Ovary (tissue), 9 donors: ENCODE results near the gene ACER3. TPM values are rescaled to one million over a fixed set of nuclear protein-coding genes. Genes with fewer than 3 reads are reported as not detected.

ENCODE experiments used
- DNase-seq, 5 donors: peaks; one replicate each; pipeline ENCODE4 v3.0.0-alpha.2; 2019 to 2020
- H3K27ac ChIP-seq, 2 donors: fragments of 200-600 bp; one replicate each; pipeline versions ENCODE4 v1.5.1 to v1.8.0; 2019 to 2022
- H3K27me3 ChIP-seq: fragments of 200-600 bp; one replicate; pipeline ENCODE4 v1.8.0; 2022
- H3K36me3 ChIP-seq: fragments of 200-600 bp; sonication (generic); one replicate; pipeline ENCODE4 v1.5.1; 2019
- H3K4me1 ChIP-seq: one replicate; pipeline ENCODE4 v1.8.1; 2013; ENCODE audit warnings: mild to moderate bottlenecking, moderate library complexity; ENCODE audit not compliant: insufficient read depth
- H3K4me3 ChIP-seq: fragments of 200-600 bp; sonication (generic); one replicate; pipeline ENCODE4 v1.5.1; 2017
- H3K9me3 ChIP-seq, 2 donors: fragments of 200-600 bp in 1 of 2; sonication (generic) in 1 of 2; one replicate each; pipeline versions ENCODE4 v1.5.1 to v1.8.1; 2013 to 2019; ENCODE audit warnings: mild to moderate bottlenecking in 1 of 2, moderate library complexity in 1 of 2
- EP300 ChIP-seq: sonication (generic); formaldehyde crosslinking; IDR thresholded peaks from one replicate; pipeline ENCODE4 v1.6.1; 2017; ENCODE audit warnings: antibody characterized with exemption
- POLR2A ChIP-seq: fragments of 450-650 bp; IDR thresholded peaks from one replicate; pipeline ENCODE4 v1.6.1; 2017; ENCODE audit warnings: antibody characterized with exemption, mild to moderate bottlenecking, moderate library complexity
- WGBS, 3 donors: extraction: QIAGEN DNeasy Blood & Tissue Kit in 1 of 3; methylation state at CpG; one replicate each; pipeline versions ENCODE4 v1.1.5 to v1.1.7; 2013 to 2017; 5-methylcytosine and 5-hydroxymethylcytosine counted together
- intact Hi-C, 4 donors: fragments of 100-400 bp; cut with DNase I; formaldehyde crosslinking; loops; one replicate each; pipeline versions ENCODE4 v1.11.0 to v1.15.1; 2022 to 2023
- polyA plus RNA-seq, 2 donors: library from polyadenylated mRNA; stranded (reverse); fragments of 200-250 nt in 1 of 2; fragments of 350-450 nt in 1 of 2; fragmentation: Illumina TruSeq in 1 of 2; extraction: RNeasy Lipid Tissue Mini Kit (QIAGEN cat#74804) in 1 of 2; gene quantifications; one replicate each; pipeline ENCODE4 v1.2.3, GENCODE V29; 2013 to 2014
- total RNA-seq, 7 donors: library from RNA; depleted of rRNA in 2 of 7; stranded (reverse); fragments of >200 nt in 2 of 7; fragmentation: NEBNext Ultra II Directional in 3 of 7; extraction: Animal tissue kit (Norgen Biotek cat#: 25700) in 3 of 7; gene quantifications; one replicate each; pipeline versions ENCODE4 v1.1.0 to v1.2.4, GENCODE V29; 2016 to 2023
- TF ChIP-seq, protein P1 (sequence below), 3 donors: fragments of 450-650 bp in 2 of 3; fragments of 200-600 bp in 1 of 3; IDR thresholded peaks; one replicate each; pipeline versions ENCODE4 v1.5.1 to v1.8.0; 2016 to 2022; ENCODE audit warnings: antibody characterized with exemption in 3 of 3, mild to moderate bottlenecking in 1 of 3
- donor health status: DM: no; HTN: no; CAD: no; lungs with moderate emphysema.
- donor health status: DM: no; HTN: no; CAD: no.
- donor health status: Bipolar disorder and iron deficiency.
- donor health status: DM: yes; HTN: yes; CAD: no.
- donor health status: DM: no; HTN: no; CAD: no.
- donor health status: DM: yes; HTN: yes; CAD: no.

The ACER3 gene
- total and polyA plus RNA-seq, 9 donors: 2.4 to 20.7 (median 8.4) TPM

DNA sequence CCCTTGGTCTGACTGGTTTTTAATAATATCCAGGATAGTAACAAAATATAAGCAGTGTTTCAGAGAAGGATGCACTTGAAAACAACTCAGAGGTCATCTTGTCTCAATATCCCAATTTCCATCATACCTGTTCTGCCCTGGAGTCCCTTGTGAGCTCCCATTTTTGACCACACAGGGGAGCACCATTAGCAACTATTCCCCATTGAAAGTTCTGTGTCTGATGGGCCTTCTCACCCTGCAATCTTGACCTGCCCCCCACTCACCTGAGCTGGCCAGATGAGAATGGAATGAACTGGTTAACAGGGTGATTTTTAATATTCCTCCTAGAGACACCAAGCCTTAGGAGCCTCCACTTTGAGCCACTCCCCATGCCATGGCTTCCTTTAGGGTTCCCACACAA is 202.2 kb downstream of the ACER3 start:
- Histone ChIP-seq H3K36me3 (no peaks in the 10 kb centered on the region), H3K4me3 (no peak overlapping the region), H3K4me1 (no peaks in the 10 kb centered on the region), H3K9me3 (no peaks in the 10 kb centered on the region), H3K27ac (no peak overlapping the region), H3K27me3 (no peaks in the 10 kb centered on the region)
- TF ChIP-seq EP300: no peak
- TF ChIP-seq, protein P1, sequence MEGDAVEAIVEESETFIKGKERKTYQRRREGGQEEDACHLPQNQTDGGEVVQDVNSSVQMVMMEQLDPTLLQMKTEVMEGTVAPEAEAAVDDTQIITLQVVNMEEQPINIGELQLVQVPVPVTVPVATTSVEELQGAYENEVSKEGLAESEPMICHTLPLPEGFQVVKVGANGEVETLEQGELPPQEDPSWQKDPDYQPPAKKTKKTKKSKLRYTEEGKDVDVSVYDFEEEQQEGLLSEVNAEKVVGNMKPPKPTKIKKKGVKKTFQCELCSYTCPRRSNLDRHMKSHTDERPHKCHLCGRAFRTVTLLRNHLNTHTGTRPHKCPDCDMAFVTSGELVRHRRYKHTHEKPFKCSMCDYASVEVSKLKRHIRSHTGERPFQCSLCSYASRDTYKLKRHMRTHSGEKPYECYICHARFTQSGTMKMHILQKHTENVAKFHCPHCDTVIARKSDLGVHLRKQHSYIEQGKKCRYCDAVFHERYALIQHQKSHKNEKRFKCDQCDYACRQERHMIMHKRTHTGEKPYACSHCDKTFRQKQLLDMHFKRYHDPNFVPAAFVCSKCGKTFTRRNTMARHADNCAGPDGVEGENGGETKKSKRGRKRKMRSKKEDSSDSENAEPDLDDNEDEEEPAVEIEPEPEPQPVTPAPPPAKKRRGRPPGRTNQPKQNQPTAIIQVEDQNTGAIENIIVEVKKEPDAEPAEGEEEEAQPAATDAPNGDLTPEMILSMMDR (IDR thresholded peaks at IDR 0.05): no peak
- no peak for TF ChIP-seq POLR2A
- intact Hi-C loops: no loop called here
- DNase-seq: no peak

DNA sequence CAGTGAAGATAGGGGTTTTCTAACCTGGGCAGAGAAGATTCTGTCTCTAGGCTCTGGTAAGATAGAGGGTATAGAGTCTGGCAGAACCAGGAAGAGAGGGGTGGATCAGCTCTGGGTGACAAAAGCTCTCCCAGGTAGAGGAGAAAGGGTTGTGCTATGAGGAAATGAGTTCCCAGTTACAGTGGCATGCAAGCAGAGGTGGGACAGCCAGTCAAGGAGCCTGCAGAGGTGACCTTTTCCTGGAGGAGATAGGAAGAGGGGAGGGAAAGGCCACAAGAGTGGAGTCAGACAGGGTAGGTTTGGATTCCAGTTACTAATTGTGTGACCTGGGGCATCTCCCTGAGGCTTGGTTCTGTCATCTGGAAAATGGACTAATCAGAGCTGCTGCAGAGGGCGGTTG is 202.7 kb downstream of the ACER3 start:
- H3K4me1 ChIP-seq: peaks cover 2% of the 10 kb centered on the region
- H3K36me3 ChIP-seq: no peaks in the 10 kb centered on the region
- no peaks in the 10 kb centered on the region for H3K9me3 ChIP-seq
- H3K27me3 ChIP-seq: no peaks in the 10 kb centered on the region
- no peak overlapping the region for H3K27ac ChIP-seq
- WGBS, 3 donors: 94 to 96% (median 95%) methylated on average over 1 of the region's 1 CpG
- DNase-seq: no peak
- no peak overlapping the region for H3K4me3 ChIP-seq
- TF ChIP-seq EP300: no peak
- TF ChIP-seq, protein P1 (IDR thresholded peaks at IDR 0.05): no peak
- no peak for TF ChIP-seq POLR2A
- intact Hi-C loops: no loop called here

DNA sequence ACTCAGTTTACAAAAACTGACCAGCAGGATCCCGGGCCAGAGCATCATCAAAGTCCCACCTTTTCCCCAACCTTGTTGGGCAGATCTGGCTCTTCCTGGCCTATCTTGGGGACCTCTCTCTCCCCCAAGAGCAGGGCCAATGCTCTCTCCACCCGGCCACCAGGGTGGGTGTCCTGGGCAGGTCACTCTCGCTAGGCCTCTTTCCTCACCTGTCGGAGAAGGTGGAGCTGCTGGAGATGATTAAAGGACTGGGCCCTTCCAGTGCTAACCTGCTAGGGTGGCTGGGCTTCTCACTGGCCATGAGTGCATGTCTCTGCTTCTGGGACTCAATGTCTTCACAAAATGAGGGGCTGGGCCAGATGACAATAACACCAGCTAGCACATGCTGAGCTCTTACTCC is 203.1 kb downstream of the ACER3 start:
- Histone ChIP-seq H3K27me3 (no peaks in the 10 kb centered on the region), H3K4me1 (peaks cover 2% of the 10 kb centered on the region), H3K9me3 (no peaks in the 10 kb centered on the region), H3K27ac (no peak overlapping the region), H3K36me3 (no peaks in the 10 kb centered on the region), H3K4me3 (no peak overlapping the region)
- TF ChIP-seq EP300 (no peak), POLR2A (no peak)
- TF ChIP-seq, protein P1 (IDR thresholded peaks at IDR 0.05): no peak
- 90 to 96% (median 92%) methylated on average over 4 of the region's 4 CpGs for WGBS, 3 donors
- DNase-seq: peak in 1 of 5 donors; percentile 12
- intact Hi-C loops: no loop called here

DNA sequence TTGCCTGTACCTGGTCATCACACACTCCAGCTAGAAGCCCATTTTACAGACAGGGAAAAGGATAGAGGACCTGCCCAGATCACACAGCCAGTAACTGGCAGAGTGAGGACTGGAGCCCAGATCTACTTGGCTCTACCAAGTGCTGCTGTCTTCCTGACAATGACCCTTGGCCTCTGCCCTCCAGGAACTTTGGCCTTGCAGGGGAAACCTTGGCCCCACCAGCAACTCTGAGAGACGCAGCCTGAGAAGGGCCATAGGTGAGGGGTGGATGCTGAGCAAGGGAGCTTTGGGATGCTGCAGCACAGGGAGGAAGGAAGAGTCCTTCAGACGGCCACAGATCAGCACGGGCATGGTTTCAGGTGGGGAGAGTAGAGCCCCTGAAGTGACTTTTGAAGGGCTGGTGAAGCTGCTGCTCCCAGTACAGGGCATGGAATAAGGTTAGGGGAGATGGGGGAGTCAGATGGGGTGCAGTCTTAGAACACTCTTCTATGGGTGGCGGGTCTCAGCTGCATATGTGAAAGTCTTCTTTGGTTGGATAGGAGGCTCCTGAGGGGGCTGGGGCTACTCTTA is 204.0 kb downstream of the ACER3 start:
- no peak overlapping the region for H3K4me3 ChIP-seq
- intact Hi-C loops: no loop called here
- peaks cover 2% of the 10 kb centered on the region for H3K4me1 ChIP-seq
- 87 to 93% (median 91%) methylated on average over 4 of the region's 4 CpGs for WGBS, 3 donors
- peak in 2 of 5 donors; percentile 14 to 19 for DNase-seq
- no peak for TF ChIP-seq EP300
- TF ChIP-seq, protein P1 (IDR thresholded peaks at IDR 0.05): no peak
- TF ChIP-seq POLR2A: no peak
- no peak overlapping the region for H3K27ac ChIP-seq
- no peaks in the 10 kb centered on the region for H3K36me3 ChIP-seq
- H3K27me3 ChIP-seq: no peaks in the 10 kb centered on the region
- H3K9me3 ChIP-seq: no peaks in the 10 kb centered on the region
